ENCODE data around the gene SSB. TPM values are rescaled to one million over a fixed set of nuclear protein-coding genes. Genes with fewer than 3 reads are reported as not detected.
A peak's percentile ranks its signal among the peaks of the same experiment; 100 is the strongest.

The SSB gene
- total and polyA plus RNA-seq, 9 of the 15 experiments (the other 6 are each of a cell fraction or from before 2014, with no cell fraction given) = 317 to 849 (median 515) TPM

DNA sequence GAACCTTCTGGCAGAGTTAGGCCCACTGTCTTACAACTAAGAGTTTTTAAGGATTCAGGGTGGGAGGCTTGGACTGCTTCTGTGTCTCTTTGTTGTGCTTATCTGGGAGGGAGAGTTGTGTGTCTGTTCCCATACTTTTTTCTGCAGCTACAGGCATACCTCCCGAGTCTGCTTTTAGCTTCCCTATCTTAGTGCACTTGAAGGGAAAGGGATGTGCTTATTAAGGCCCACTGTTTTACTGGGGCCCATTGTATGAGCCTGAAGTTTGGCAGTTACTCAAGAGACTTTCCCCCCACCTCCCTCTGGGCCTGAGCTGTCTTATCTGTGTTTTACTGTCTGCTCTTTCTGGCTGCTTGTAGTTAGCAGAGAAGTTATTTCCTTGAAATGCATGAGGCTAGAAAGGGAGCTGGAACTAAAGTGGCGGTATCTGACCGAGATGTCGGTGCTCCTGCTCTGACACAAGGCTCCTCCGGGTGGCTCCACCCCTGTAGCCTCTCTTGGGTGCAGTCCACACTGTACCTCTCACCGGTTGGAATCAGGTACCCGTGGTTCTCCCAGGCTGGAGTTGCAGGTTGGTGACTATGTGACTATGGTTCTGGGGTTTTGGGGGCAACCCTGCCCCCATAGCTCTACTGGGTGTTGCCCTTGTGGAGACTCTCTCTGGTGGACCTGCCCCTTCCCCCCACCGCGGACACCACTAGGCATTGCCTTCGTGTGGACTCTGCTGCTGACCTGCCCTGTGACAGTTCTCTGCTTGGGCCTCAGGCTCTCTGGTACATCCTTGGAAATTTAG, 41.5 kb downstream of the SSB start (continued):
- TF ChIP-seq HNRNPUL1 (IDR thresholded peaks at IDR 0.05; ENCODE audit: low read length) (no peak), DPF2 (IDR thresholded peaks at IDR 0.05) (peak; percentile 88), CREBBP (IDR thresholded peaks at IDR 0.05; ENCODE audit: low read depth, low read length) (no peak), SIN3A (IDR thresholded peaks at IDR 0.05; ENCODE audit: borderline replicate concordance in 2 of 2, control insufficient read depth in 1 of 2, low read depth in 2 of 2, low read length in 2 of 2) (peak; percentile 1 to 63; a peak in 1 of 4 replicates), CBFA2T3 (IDR thresholded peaks at IDR 0.05) (peak; percentile 81), DDX20 (tag; IDR thresholded peaks at IDR 0.05; ENCODE audit: low read depth) (no peak), HNRNPLL (IDR thresholded peaks at IDR 0.05; ENCODE audit: low read depth, low read length, poor library complexity, severe bottlenecking) (peak; percentile 4), SRSF7 (optimal IDR thresholded peaks at IDR 0.05; ENCODE audit: low read depth, low read length) (no peak), ZNF121 (CRISPR knock-in tag; conservative IDR thresholded peaks at IDR 0.05) (no peak), NUFIP1 (IDR thresholded peaks at IDR 0.05; ENCODE audit: partially characterized antibody) (no peak), PURB (CRISPR knock-in tag; IDR thresholded peaks at IDR 0.05; ENCODE audit: low read depth) (no peak), MECOM (CRISPR knock-in tag; IDR thresholded peaks at IDR 0.05) (no peak), ZFX (CRISPR knock-in tag; IDR thresholded peaks at IDR 0.05) (peak; percentile 80), RB1 (IDR thresholded peaks at IDR 0.05; ENCODE audit: low read depth) (0 out of 2 replicates have a peak, but pooled peaks have one; percentile 9), ZNF79 (CRISPR knock-in tag; IDR thresholded peaks at IDR 0.05; ENCODE audit: low read depth) (no peak), ZNF431 (CRISPR knock-in tag; IDR thresholded peaks at IDR 0.05) (no peak), ZFPM2 (CRISPR knock-in tag; IDR thresholded peaks at IDR 0.05) (no peak), ZNF77 (CRISPR knock-in tag; IDR thresholded peaks at IDR 0.05) (no peak), HOXB6 (CRISPR knock-in tag; IDR thresholded peaks at IDR 0.05; ENCODE audit: borderline replicate concordance) (no peak), ZNF165 (CRISPR knock-in tag; IDR thresholded peaks at IDR 0.05; ENCODE audit: borderline replicate concordance) (no peak), NR4A1 (CRISPR knock-in tag; IDR thresholded peaks at IDR 0.05) (0 out of 2 replicates have a peak, but pooled peaks have one; percentile 16), NR4A1 (tag; IDR thresholded peaks at IDR 0.05) (0 out of 2 replicates have a peak, but pooled peaks have one; percentile 24)
- TF ChIP-seq, protein P1, sequence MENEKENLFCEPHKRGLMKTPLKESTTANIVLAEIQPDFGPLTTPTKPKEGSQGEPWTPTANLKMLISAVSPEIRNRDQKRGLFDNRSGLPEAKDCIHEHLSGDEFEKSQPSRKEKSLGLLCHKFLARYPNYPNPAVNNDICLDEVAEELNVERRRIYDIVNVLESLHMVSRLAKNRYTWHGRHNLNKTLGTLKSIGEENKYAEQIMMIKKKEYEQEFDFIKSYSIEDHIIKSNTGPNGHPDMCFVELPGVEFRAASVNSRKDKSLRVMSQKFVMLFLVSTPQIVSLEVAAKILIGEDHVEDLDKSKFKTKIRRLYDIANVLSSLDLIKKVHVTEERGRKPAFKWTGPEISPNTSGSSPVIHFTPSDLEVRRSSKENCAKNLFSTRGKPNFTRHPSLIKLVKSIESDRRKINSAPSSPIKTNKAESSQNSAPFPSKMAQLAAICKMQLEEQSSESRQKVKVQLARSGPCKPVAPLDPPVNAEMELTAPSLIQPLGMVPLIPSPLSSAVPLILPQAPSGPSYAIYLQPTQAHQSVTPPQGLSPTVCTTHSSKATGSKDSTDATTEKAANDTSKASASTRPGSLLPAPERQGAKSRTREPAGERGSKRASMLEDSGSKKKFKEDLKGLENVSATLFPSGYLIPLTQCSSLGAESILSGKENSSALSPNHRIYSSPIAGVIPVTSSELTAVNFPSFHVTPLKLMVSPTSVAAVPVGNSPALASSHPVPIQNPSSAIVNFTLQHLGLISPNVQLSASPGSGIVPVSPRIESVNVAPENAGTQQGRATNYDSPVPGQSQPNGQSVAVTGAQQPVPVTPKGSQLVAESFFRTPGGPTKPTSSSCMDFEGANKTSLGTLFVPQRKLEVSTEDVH (IDR thresholded peaks at IDR 0.05; ENCODE audit: low read depth, partially characterized antibody) = no peak
- TF ChIP-seq, protein P2, sequence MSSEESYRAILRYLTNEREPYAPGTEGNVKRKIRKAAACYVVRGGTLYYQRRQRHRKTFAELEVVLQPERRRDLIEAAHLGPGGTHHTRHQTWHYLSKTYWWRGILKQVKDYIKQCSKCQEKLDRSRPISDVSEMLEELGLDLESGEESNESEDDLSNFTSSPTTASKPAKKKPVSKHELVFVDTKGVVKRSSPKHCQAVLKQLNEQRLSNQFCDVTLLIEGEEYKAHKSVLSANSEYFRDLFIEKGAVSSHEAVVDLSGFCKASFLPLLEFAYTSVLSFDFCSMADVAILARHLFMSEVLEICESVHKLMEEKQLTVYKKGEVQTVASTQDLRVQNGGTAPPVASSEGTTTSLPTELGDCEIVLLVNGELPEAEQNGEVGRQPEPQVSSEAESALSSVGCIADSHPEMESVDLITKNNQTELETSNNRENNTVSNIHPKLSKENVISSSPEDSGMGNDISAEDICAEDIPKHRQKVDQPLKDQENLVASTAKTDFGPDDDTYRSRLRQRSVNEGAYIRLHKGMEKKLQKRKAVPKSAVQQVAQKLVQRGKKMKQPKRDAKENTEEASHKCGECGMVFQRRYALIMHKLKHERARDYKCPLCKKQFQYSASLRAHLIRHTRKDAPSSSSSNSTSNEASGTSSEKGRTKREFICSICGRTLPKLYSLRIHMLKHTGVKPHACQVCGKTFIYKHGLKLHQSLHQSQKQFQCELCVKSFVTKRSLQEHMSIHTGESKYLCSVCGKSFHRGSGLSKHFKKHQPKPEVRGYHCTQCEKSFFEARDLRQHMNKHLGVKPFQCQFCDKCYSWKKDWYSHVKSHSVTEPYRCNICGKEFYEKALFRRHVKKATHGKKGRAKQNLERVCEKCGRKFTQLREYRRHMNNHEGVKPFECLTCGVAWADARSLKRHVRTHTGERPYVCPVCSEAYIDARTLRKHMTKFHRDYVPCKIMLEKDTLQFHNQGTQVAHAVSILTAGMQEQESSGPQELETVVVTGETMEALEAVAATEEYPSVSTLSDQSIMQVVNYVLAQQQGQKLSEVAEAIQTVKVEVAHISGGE (CRISPR knock-in tag; IDR thresholded peaks at IDR 0.05) = peak in 1 of 3 experiments; percentile 58; a peak in 2 of 6 replicates
